GM23338 (cell line): Measurements from ENCODE around the gene RGL1. TPM values are rescaled to one million over a fixed set of nuclear protein-coding genes. Genes with fewer than 3 reads are reported as not detected.

Experiments used
- ATAC-seq: fragments of 200-7000 bp; cut with Tn5 transposase; 3 replicates; pipeline ENCODE4 v1.9.1; 2020
- DNase-seq: peaks from one replicate; pipeline ENCODE4 v3.0.0-alpha.2; 2015; ENCODE audit warnings: low spot score
- H2AFZ ChIP-seq: fragments of 200-600 bp; sonication (generic); 2 replicates; pipeline ENCODE4 v1.8.0; 2016; ENCODE audit warnings: antibody characterized with exemption, mild to moderate bottlenecking, moderate library complexity
- H3F3A ChIP-seq: fragments of 200-600 bp; sonication (generic); replicated peaks from 2 replicates; pipeline ENCODE4 v1.8.0; 2017; ENCODE audit warnings: antibody characterized with exemption, mixed run types, low read depth
- H3K27ac ChIP-seq: fragments of 200-600 bp; sonication (generic); 2 replicates; pipeline ENCODE4 v1.6.1; 2016; ENCODE audit warnings: low read depth
- H3K27me3 ChIP-seq: fragments of 200-600 bp; sonication (generic); 2 replicates; pipeline ENCODE4 v1.8.0; 2016; ENCODE audit warnings: mild to moderate bottlenecking, mixed run types, moderate library complexity; ENCODE audit not compliant: insufficient read depth
- H3K36me3 ChIP-seq: fragments of 200-600 bp; sonication (generic); 2 replicates; pipeline ENCODE4 v1.8.0; 2016; ENCODE audit warnings: mild to moderate bottlenecking; ENCODE audit not compliant: insufficient read depth
- H3K4me1 ChIP-seq: fragments of 200-600 bp; sonication (generic); 2 replicates; pipeline ENCODE4 v1.8.0; 2016; ENCODE audit warnings: mild to moderate bottlenecking, moderate library complexity; ENCODE audit not compliant: insufficient read depth
- H3K4me2 ChIP-seq: fragments of 200-600 bp; sonication (generic); 2 replicates; pipeline ENCODE4 v1.7.1; 2017; ENCODE audit warnings: mixed run types
- H3K4me3 ChIP-seq: fragments of 200-600 bp; sonication (generic); 2 replicates; pipeline ENCODE4 v1.6.1; 2016; ENCODE audit warnings: mixed run types
- H3K79me2 ChIP-seq: fragments of 200-600 bp; sonication (generic); replicated peaks from 2 replicates; pipeline ENCODE4 v1.8.0; 2017; ENCODE audit warnings: mild to moderate bottlenecking; ENCODE audit not compliant: insufficient read depth
- H3K9me2 ChIP-seq: fragments of 200-600 bp; sonication (generic); 2 replicates; pipeline ENCODE4 v1.8.0; 2017; ENCODE audit not compliant: insufficient read depth
- H4K20me1 ChIP-seq: fragments of 200-600 bp; sonication (generic); replicated peaks from 2 replicates; pipeline ENCODE4 v1.8.0; 2017; ENCODE audit warnings: mild to moderate bottlenecking; ENCODE audit not compliant: insufficient read depth
- H3K27ac Mint-ChIP-seq: 2 replicates; pipeline ENCODE4 v1.8.0; 2020; ENCODE audit warnings: inconsistent platforms, mild to moderate bottlenecking, moderate library complexity, mixed read lengths
- H3K27me3 Mint-ChIP-seq: 3 replicates; pipeline ENCODE4 v1.8.0; 2022; ENCODE audit warnings: low read depth, mild to moderate bottlenecking, moderate library complexity, mixed read lengths, inconsistent platforms; ENCODE audit not compliant: insufficient read depth, poor library complexity
- H3K36me3 Mint-ChIP-seq: 3 replicates; pipeline ENCODE4 v1.8.0; 2021; ENCODE audit warnings: low read depth, mild to moderate bottlenecking, inconsistent platforms, moderate library complexity, mixed read lengths
- H3K4me1 Mint-ChIP-seq: 3 replicates; pipeline ENCODE4 v1.8.0; 2020; ENCODE audit warnings: mild to moderate bottlenecking, inconsistent platforms, mixed read lengths
- H3K4me3 Mint-ChIP-seq: 3 replicates; pipeline ENCODE4 v1.8.0; 2021; ENCODE audit warnings: moderate library complexity, mild to moderate bottlenecking, inconsistent platforms, mixed read lengths
- H3K9me3 Mint-ChIP-seq: 3 replicates; pipeline ENCODE4 v1.8.0; 2020; ENCODE audit warnings: moderate library complexity, mild to moderate bottlenecking, inconsistent platforms, mixed read lengths
- CREB1 ChIP-seq: fragments of 250-450 bp; sonication (Bioruptor Pico); IDR thresholded peaks from 2 replicates; pipeline ENCODE4 v1.5.0; 2020; ENCODE audit warnings: low read depth, mild to moderate bottlenecking, moderate library complexity
- ETS1 ChIP-seq: IDR thresholded peaks from 2 replicates; pipeline ENCODE4 v1.6.1; 2016; ENCODE audit warnings: antibody characterized with exemption
- EZH2 ChIP-seq: fragments of 200-600 bp; sonication (generic); IDR thresholded peaks from one replicate; pipeline ENCODE4 v1.8.0; 2017; ENCODE audit warnings: antibody characterized with exemption, mild to moderate bottlenecking, low read depth; ENCODE audit not compliant: unreplicated experiment
- JUNB ChIP-seq: IDR thresholded peaks from one replicate; pipeline ENCODE4 v1.6.1; 2016; ENCODE audit warnings: antibody characterized with exemption; ENCODE audit not compliant: unreplicated experiment
- NANOG ChIP-seq: IDR thresholded peaks from 2 replicates; pipeline ENCODE4 v1.6.1; 2016; ENCODE audit warnings: antibody characterized with exemption, borderline replicate concordance
- POLR2AphosphoS5 ChIP-seq: IDR thresholded peaks from 2 replicates; pipeline ENCODE4 v1.6.1; 2016; ENCODE audit warnings: antibody characterized with exemption, low read depth
- REST ChIP-seq: IDR thresholded peaks from one replicate; pipeline ENCODE4 v1.6.1; 2018; ENCODE audit warnings: antibody characterized with exemption; ENCODE audit not compliant: unreplicated experiment
- STAT1 ChIP-seq: IDR thresholded peaks from one replicate; pipeline ENCODE4 v1.6.1; 2016; ENCODE audit warnings: antibody characterized with exemption; ENCODE audit not compliant: unreplicated experiment
- ZNF114 ChIP-seq: fragments of 250-450 bp; sonication (Bioruptor Pico); IDR thresholded peaks from 2 replicates; pipeline ENCODE4 v1.5.0; 2020; ENCODE audit warnings: mild to moderate bottlenecking, moderate library complexity
- ZNF331 ChIP-seq: fragments of 250-450 bp; sonication (Bioruptor Pico); IDR thresholded peaks from 2 replicates; pipeline ENCODE4 v1.5.0; 2020; ENCODE audit warnings: low read depth, mild to moderate bottlenecking, moderate library complexity
- ZNF462 ChIP-seq: fragments of 250-450 bp; sonication (Bioruptor Pico); IDR thresholded peaks from 2 replicates; pipeline ENCODE4 v1.5.0; 2020; ENCODE audit warnings: mild to moderate bottlenecking, moderate library complexity
- polyA plus RNA-seq: library from polyadenylated mRNA; unstranded; fragments of >200 nt; fragmentation: Nextera tagmentation; extraction: Ambion mirVana; gene quantifications from 2 replicates; pipeline ENCODE4 v1.2.1, GENCODE V29; 2016
- total RNA-seq: library from RNA; depleted of rRNA; stranded (reverse); fragments of >200 nt; shearing (Covaris generic); gene quantifications from 2 replicates; pipeline ENCODE4 v1.2.3, GENCODE V29; 2014

Gene RGL1
- total and polyA plus RNA-seq, 2 experiments from 2014 or later: 0.91 to 2.6 TPM

GRCh38 chr1:183844806-183845205 is 39.9 kb downstream of the RGL1 start:
- no peak overlapping the region for H3K4me3 Mint-ChIP-seq
- Histone ChIP-seq H3K79me2 (no peaks in the 10 kb centered on the region), H3K27me3 (no peaks in the 10 kb centered on the region), H3F3A (no peaks in the 10 kb centered on the region), H3K4me2 (no peak overlapping the region), H3K27ac (no peak overlapping the region), H3K36me3 (no peaks in the 10 kb centered on the region), H3K4me3 (no peak overlapping the region), H3K9me2 (no peaks in the 10 kb centered on the region), H2AFZ (no peak overlapping the region), H3K4me1 (no peaks in the 10 kb centered on the region), H4K20me1 (no peaks in the 10 kb centered on the region)
- no peaks in the 10 kb centered on the region for H3K4me1 Mint-ChIP-seq
- TF ChIP-seq STAT1 (no peak), JUNB (no peak), CREB1 (CRISPR knock-in tag) (no peak), POLR2AphosphoS5 (no peak), ZNF331 (CRISPR knock-in tag) (no peak), EZH2 (no peak)
- H3K27ac Mint-ChIP-seq: no peak overlapping the region
- DNase-seq (no peak), ATAC-seq (no peak)
- H3K27me3 Mint-ChIP-seq: peaks cover 2% of the 10 kb centered on the region
- no peaks in the 10 kb centered on the region for H3K9me3 Mint-ChIP-seq
- H3K36me3 Mint-ChIP-seq: no peaks in the 10 kb centered on the region

- Histone ChIP-seq H3F3A (no peaks in the 10 kb centered on the region), H3K79me2 (no peaks in the 10 kb centered on the region), H3K27me3 (no peaks in the 10 kb centered on the region), H3K27ac (no peak overlapping the region), H3K4me3 (no peak overlapping the region), H3K4me1 (no peaks in the 10 kb centered on the region), H2AFZ (no peak overlapping the region), H3K36me3 (no peaks in the 10 kb centered on the region), H4K20me1 (no peaks in the 10 kb centered on the region), H3K4me2 (no peak overlapping the region), H3K9me2 (no peaks in the 10 kb centered on the region)
- H3K36me3 Mint-ChIP-seq: no peaks in the 10 kb centered on the region
- no peak for DNase-seq
- ATAC-seq: no peak
- no peaks in the 10 kb centered on the region for H3K4me1 Mint-ChIP-seq
- H3K9me3 Mint-ChIP-seq: no peaks in the 10 kb centered on the region
- no peak overlapping the region for H3K4me3 Mint-ChIP-seq
- peaks cover 2% of the 10 kb centered on the region for H3K27me3 Mint-ChIP-seq
- H3K27ac Mint-ChIP-seq: peak overlapping the region; percentile 67; the same call in 1 of the 2 replicates
- TF ChIP-seq EZH2 (no peak), JUNB (no peak), STAT1 (no peak), ZNF462 (CRISPR knock-in tag) (no peak), POLR2AphosphoS5 (no peak), ETS1 (no peak), ZNF114 (CRISPR knock-in tag) (no peak), NANOG (no peak), CREB1 (CRISPR knock-in tag) (no peak), REST (no peak), ZNF331 (CRISPR knock-in tag) (no peak)
These were observed 40.8 kb downstream of the RGL1 start for GRCh38 chr1:183845681-183846080.
